Liver (tissue), 9 donors: ENCODE measurements around the gene ATP4B. TPM values are rescaled to one million over a fixed set of nuclear protein-coding genes. Genes with fewer than 3 reads are reported as not detected.

Source experiments
- DNase-seq: peaks from one replicate; pipeline ENCODE4 v3.0.0-alpha.2; 2017; ENCODE audit warnings: low spot score
- H3K27ac ChIP-seq, 2 donors: one replicate each; pipeline ENCODE4 v1.7.0; 2013; ENCODE audit warnings: inconsistent platforms in 2 of 2, low read length in 2 of 2, control low read depth in 1 of 2, low read depth in 1 of 2, mild to moderate bottlenecking in 1 of 2
- H3K27me3 ChIP-seq, 4 donors: one replicate each; pipeline versions ENCODE4 v1.6.1 to v1.7.0; 2013; ENCODE audit warnings: low read length in 3 of 4, inconsistent platforms in 1 of 4, mild to moderate bottlenecking in 1 of 4, moderate library complexity in 1 of 4; ENCODE audit not compliant: control insufficient read depth in 4 of 4, insufficient read depth in 4 of 4
- H3K36me3 ChIP-seq, 4 donors: one replicate each; pipeline versions ENCODE4 v1.6.1 to v1.7.0; 2013; ENCODE audit warnings: low read length in 3 of 4, mild to moderate bottlenecking in 3 of 4, low read depth in 1 of 4, moderate library complexity in 1 of 4; ENCODE audit not compliant: control insufficient read depth in 4 of 4, insufficient read depth in 3 of 4
- H3K4me1 ChIP-seq, 4 donors: one replicate each; pipeline versions ENCODE4 v1.6.1 to v1.7.0; 2013; ENCODE audit warnings: low read length in 3 of 4, mild to moderate bottlenecking in 3 of 4, moderate library complexity in 1 of 4; ENCODE audit not compliant: control insufficient read depth in 4 of 4, insufficient read depth in 4 of 4
- H3K4me3 ChIP-seq, 3 donors: one replicate each; pipeline versions ENCODE4 v1.6.1 to v1.7.0; 2013; ENCODE audit warnings: low read length in 3 of 3, control low read depth in 1 of 3, low read depth in 1 of 3, mild to moderate bottlenecking in 1 of 3
- H3K9ac ChIP-seq, 2 donors: one replicate each; pipeline ENCODE4 v1.7.0; 2013; ENCODE audit warnings: low read length in 2 of 2, mild to moderate bottlenecking in 2 of 2, moderate library complexity in 2 of 2, control low read depth in 1 of 2, low read depth in 1 of 2
- H3K9me3 ChIP-seq, 4 donors: one replicate each; pipeline versions ENCODE4 v1.6.1 to v1.7.0; 2013; ENCODE audit warnings: low read length in 3 of 4; ENCODE audit not compliant: control insufficient read depth in 4 of 4
- ATF3 ChIP-seq: IDR thresholded peaks from 2 replicates; pipeline ENCODE4 v1.6.1; 2016; ENCODE audit warnings: antibody characterized with exemption
- CTCF ChIP-seq: fragments of 150-350 bp; IDR thresholded peaks from 2 replicates; pipeline ENCODE4 v1.5.1; 2017; ENCODE audit warnings: improper control_type of control experiment, low read depth, low read length; ENCODE audit not compliant: missing input control
- EGR1 ChIP-seq, 2 donors: IDR thresholded peaks; 2 replicates each; pipeline ENCODE4 v1.6.1; 2016 to 2018; ENCODE audit warnings: antibody characterized with exemption in 2 of 2, low read depth in 2 of 2
- FOXA1 ChIP-seq: IDR thresholded peaks from 2 replicates; pipeline ENCODE4 v1.6.1; 2016; ENCODE audit warnings: antibody characterized with exemption
- FOXA2 ChIP-seq: IDR thresholded peaks from 2 replicates; pipeline ENCODE4 v1.6.1; 2016; ENCODE audit warnings: antibody characterized with exemption
- GABPA ChIP-seq, 2 donors: IDR thresholded peaks in 1 of 2; conservative IDR thresholded peaks in 1 of 2; 2 replicates each; pipeline ENCODE4 v1.6.1; 2016; ENCODE audit warnings: antibody characterized with exemption in 2 of 2, mild to moderate bottlenecking in 1 of 2, moderate library complexity in 1 of 2
- HNF4A ChIP-seq, 2 donors: conservative IDR thresholded peaks; 2 replicates each; pipeline ENCODE4 v1.6.1; 2016; ENCODE audit warnings: antibody characterized with exemption in 2 of 2, mild to moderate bottlenecking in 2 of 2
- HNF4G ChIP-seq: IDR thresholded peaks from 2 replicates; pipeline ENCODE4 v1.6.1; 2016; ENCODE audit warnings: antibody characterized with exemption
- JUND ChIP-seq, 2 donors: IDR thresholded peaks; 2 replicates each; pipeline ENCODE4 v1.6.1; 2016; ENCODE audit warnings: antibody characterized with exemption in 2 of 2
- MAX ChIP-seq: IDR thresholded peaks from 2 replicates; pipeline ENCODE4 v1.6.1; 2016; ENCODE audit warnings: antibody characterized with exemption
- NR2F2 ChIP-seq: IDR thresholded peaks from 2 replicates; pipeline ENCODE4 v1.6.1; 2016; ENCODE audit warnings: antibody characterized with exemption
- RAD21 ChIP-seq, 2 donors: IDR thresholded peaks; 2 replicates each; pipeline ENCODE4 v1.6.1; 2016; ENCODE audit warnings: antibody characterized with exemption in 2 of 2, mild to moderate bottlenecking in 2 of 2
- REST ChIP-seq: IDR thresholded peaks from 2 replicates; pipeline ENCODE4 v1.6.1; 2016; ENCODE audit warnings: antibody characterized with exemption, mild to moderate bottlenecking
- RXRA ChIP-seq, 2 donors: IDR thresholded peaks; 2 replicates each; pipeline ENCODE4 v1.6.1; 2017 to 2018; ENCODE audit warnings: antibody characterized with exemption in 2 of 2, mild to moderate bottlenecking in 1 of 2
- SP1 ChIP-seq: IDR thresholded peaks from 2 replicates; pipeline ENCODE4 v1.6.1; 2018; ENCODE audit warnings: antibody characterized with exemption, mild to moderate bottlenecking
- TAF1 ChIP-seq: conservative IDR thresholded peaks from 2 replicates; pipeline ENCODE4 v1.6.1; 2016; ENCODE audit warnings: antibody characterized with exemption, mild to moderate bottlenecking
- YY1 ChIP-seq: IDR thresholded peaks from 2 replicates; pipeline ENCODE4 v1.6.1; 2016; ENCODE audit warnings: antibody characterized with exemption, mild to moderate bottlenecking
- ZBTB33 ChIP-seq: IDR thresholded peaks from 2 replicates; pipeline ENCODE4 v1.6.1; 2016; ENCODE audit warnings: antibody characterized with exemption
- WGBS: extraction: QIAGEN DNeasy Blood & Tissue Kit; methylation state at CpG from one replicate; pipeline ENCODE4 v1.1.7; 2013; 5-methylcytosine and 5-hydroxymethylcytosine counted together
- polyA plus RNA-seq, 2 donors: library from polyadenylated mRNA; stranded (reverse) in 1 of 2; unstranded in 1 of 2; fragments of 200-250 nt in 1 of 2; fragments of >200 nt in 1 of 2; fragmentation: Nextera tagmentation in 1 of 2; extraction: Ambion mirVana in 1 of 2; gene quantifications; one replicate each; pipeline versions ENCODE4 v1.2.1 to v1.2.3, GENCODE V29; 2013 to 2015
- total RNA-seq, 2 donors: library from RNA; depleted of rRNA; stranded (reverse); fragments of >200 nt; gene quantifications; one replicate each; pipeline ENCODE4 v1.2.3, GENCODE V29; 2014
- donor health status: healthy.
- donor health status: healthy.
- donor health status: healthy.
- donor health status: healthy.
- donor health status: healthy.

Gene ATP4B
- total and polyA plus RNA-seq, 4 donors: not detected

GRCh38 chr13:113605866-113606438 is 52.0 kb downstream of the ATP4B start:
- Histone ChIP-seq H3K4me1 (peaks cover 0 to 3% (median 0%) of the 10 kb centered on the region in 4 donors), H3K9me3 (no peaks in the 10 kb centered on the region), H3K36me3 (peaks cover 0 to 3% (median under 1%) of the 10 kb centered on the region in 4 donors), H3K27me3 (no peaks in the 10 kb centered on the region), H3K27ac (no peak overlapping the region), H3K4me3 (no peak overlapping the region), H3K9ac (no peak overlapping the region)
- WGBS: 97% methylated on average over 34 of the region's 34 CpGs
- TF ChIP-seq JUND (IDR thresholded peaks at IDR 0.05): no peak
- TF ChIP-seq ZBTB33: no peak
- no peak for TF ChIP-seq FOXA1
- TF ChIP-seq HNF4G: no peak
- no peak for TF ChIP-seq FOXA2
- DNase-seq: no peak

- Histone ChIP-seq H3K27ac (no peak overlapping the region), H3K9me3 (no peaks in the 10 kb centered on the region), H3K36me3 (peaks cover 0 to 4% (median 2%) of the 10 kb centered on the region in 4 donors), H3K4me3 (no peak overlapping the region), H3K27me3 (no peaks in the 10 kb centered on the region), H3K9ac (no peak overlapping the region), H3K4me1 (peaks cover 0 to 3% (median 0%) of the 10 kb centered on the region in 4 donors)
- DNase-seq: no peak
- WGBS: 98% methylated on average over 8 of the region's 8 CpGs
- TF ChIP-seq HNF4A (conservative IDR thresholded peaks at IDR 0.05) (no peak), ZBTB33 (no peak), RAD21 (IDR thresholded peaks at IDR 0.05) (no peak), JUND (IDR thresholded peaks at IDR 0.05) (no peak), CTCF (no peak), GABPA (IDR thresholded peaks at IDR 0.05 in 1 of 2, conservative IDR thresholded peaks at IDR 0.05 in 1 of 2) (no peak), MAX (no peak), REST (no peak), FOXA2 (no peak), ATF3 (no peak), EGR1 (IDR thresholded peaks at IDR 0.05; ENCODE audit: low read depth in 2 of 2) (no peak), TAF1 (no peak), NR2F2 (no peak), FOXA1 (no peak), SP1 (no peak), RXRA (IDR thresholded peaks at IDR 0.05) (no peak), YY1 (no peak), HNF4G (no peak)
Measured at GRCh38 chr13:113605461-113605860, 52.5 kb downstream of the ATP4B start.
